IPS DF 6.9 (cell line): Measurements from ENCODE around the gene YWHAH.

Experiments used
- DNase-seq: peaks from one replicate; pipeline ENCODE4 v3.0.0-alpha.2; 2013; ENCODE audit warnings: low read depth, low spot score
- H3K27ac ChIP-seq: one replicate; pipeline ENCODE4 v1.5.1; 2013; ENCODE audit warnings: low read length, control low read depth
- H3K27me3 ChIP-seq: 2 replicates; pipeline ENCODE4 v1.6.1; 2013; ENCODE audit warnings: mild to moderate bottlenecking, low read length; ENCODE audit not compliant: control insufficient read depth, insufficient read depth
- H3K36me3 ChIP-seq: 2 replicates; pipeline ENCODE4 v1.6.1; 2013; ENCODE audit warnings: low read length; ENCODE audit not compliant: control insufficient read depth, insufficient read depth
- H3K4me1 ChIP-seq: 2 replicates; pipeline ENCODE4 v1.6.1; 2013; ENCODE audit warnings: low read length; ENCODE audit not compliant: control insufficient read depth, insufficient read depth
- H3K4me3 ChIP-seq: 2 replicates; pipeline ENCODE4 v1.5.1; 2013; ENCODE audit warnings: mild to moderate bottlenecking, low read length
- H3K9me3 ChIP-seq: 2 replicates; pipeline ENCODE4 v1.6.1; 2013; ENCODE audit warnings: low read length, inconsistent platforms; ENCODE audit not compliant: control insufficient read depth, insufficient read depth
- WGBS: extraction: QIAGEN DNeasy Blood & Tissue Kit; methylation state at CpG from one replicate; pipeline ENCODE4 v1.1.7; 2013; ENCODE audit warnings: mixed read lengths, missing lambda C conversion rate; ENCODE audit not compliant: insufficient read length, insufficient coverage; 5-methylcytosine and 5-hydroxymethylcytosine counted together

The YWHAH gene

GRCh38 chr22:32005453-32005852 lies 61.1 kb downstream of the YWHAH start:
- no peaks in the 10 kb centered on the region for H3K4me1 ChIP-seq
- H3K27ac ChIP-seq: no peak overlapping the region
- no peak for DNase-seq
- H3K36me3 ChIP-seq: no peaks in the 10 kb centered on the region
- no peak overlapping the region for H3K4me3 ChIP-seq
- no peaks in the 10 kb centered on the region for H3K27me3 ChIP-seq
- H3K9me3 ChIP-seq: no peaks in the 10 kb centered on the region
- no CpG with 5 or more reads among the region's 1 CpG for WGBS
